ENCODE data around the gene SLC35B1.

The SLC35B1 gene

GRCh38 chr17:49691677-49692191, 16.0 kb downstream of the SLC35B1 start:
- H3K4me3 ChIP-seq (ENCODE audit: low read depth, low read length): no peak overlapping the region
- DNase-seq (ENCODE audit: low read depth): no peak
- TF ChIP-seq CTCF (IDR thresholded peaks at IDR 0.05; ENCODE audit: insufficient read depth, low read depth, low read length, missing control alignments): no peak

GRCh38 chr17:49691086-49691676, 16.6 kb downstream of the SLC35B1 start:
- TF ChIP-seq CTCF (IDR thresholded peaks at IDR 0.05; ENCODE audit: insufficient read depth, low read depth, low read length, missing control alignments): no peak
- H3K4me3 ChIP-seq (ENCODE audit: low read depth, low read length): no peak overlapping the region
- DNase-seq (ENCODE audit: low read depth): no peak

GRCh38 chr17:49690256-49690655, 17.5 kb downstream of the SLC35B1 start:
- no peak overlapping the region for H3K4me3 ChIP-seq (ENCODE audit: low read depth, low read length)
- TF ChIP-seq CTCF (IDR thresholded peaks at IDR 0.05; ENCODE audit: insufficient read depth, low read depth, low read length, missing control alignments): no peak
- no peak for DNase-seq (ENCODE audit: low read depth)

GRCh38 chr17:49688848-49689247, 18.9 kb downstream of the SLC35B1 start:
- no peak for DNase-seq (ENCODE audit: low read depth)
- TF ChIP-seq CTCF (IDR thresholded peaks at IDR 0.05; ENCODE audit: insufficient read depth, low read depth, low read length, missing control alignments): no peak
- H3K4me3 ChIP-seq (ENCODE audit: low read depth, low read length): no peak overlapping the region

- DNase-seq (ENCODE audit: low read depth): peak; percentile 34
- TF ChIP-seq CTCF (IDR thresholded peaks at IDR 0.05; ENCODE audit: insufficient read depth, low read depth, low read length, missing control alignments): no peak
Measured at GRCh38 chr17:49687878-49688491, 19.8 kb downstream of the SLC35B1 start.

GRCh38 chr17:49681106-49681979, 26.4 kb downstream of the SLC35B1 start:
- H3K4me3 ChIP-seq (ENCODE audit: low read depth, low read length): no peak overlapping the region
- DNase-seq (ENCODE audit: low read depth): no peak
- TF ChIP-seq CTCF (IDR thresholded peaks at IDR 0.05; ENCODE audit: insufficient read depth, low read depth, low read length, missing control alignments): no peak

More at GRCh38 chr17:49687878-49688491, 19.8 kb downstream of the SLC35B1 start:
- no peak overlapping the region for H3K4me3 ChIP-seq (ENCODE audit: low read depth, low read length)

Data from GM12865 (cell line).